Neural progenitor cell (in vitro differentiated cells): ENCODE measurements around the gene RPP25. TPM values are rescaled to one million over a fixed set of nuclear protein-coding genes. Genes with fewer than 3 reads are reported as not detected.

Experiments
- DNase-seq: peaks from one replicate; pipeline ENCODE4 v3.0.0-alpha.2; 2016; ENCODE audit warnings: low spot score
- H2AFZ ChIP-seq: fragments of 200-600 bp; sonication (generic); replicated peaks from 2 replicates; pipeline ENCODE4 v1.6.1; 2016; ENCODE audit warnings: antibody characterized with exemption
- H3F3A ChIP-seq: fragments of 200-600 bp; sonication (generic); 2 replicates; pipeline ENCODE4 v1.6.1; 2016; ENCODE audit warnings: antibody characterized with exemption, low read depth
- H3K27ac ChIP-seq: fragments of 200-600 bp; sonication (generic); 2 replicates; pipeline ENCODE4 v1.5.1; 2016; ENCODE audit warnings: mild to moderate bottlenecking
- H3K27me3 ChIP-seq: fragments of 200-600 bp; sonication (generic); 2 replicates; pipeline ENCODE4 v1.6.1; 2016; ENCODE audit warnings: mild to moderate bottlenecking, moderate library complexity
- H3K36me3 ChIP-seq: fragments of 200-600 bp; sonication (generic); 2 replicates; pipeline ENCODE4 v1.5.1; 2016
- H3K4me1 ChIP-seq: fragments of 200-600 bp; sonication (generic); 2 replicates; pipeline ENCODE4 v1.6.1; 2016; ENCODE audit warnings: mixed run types
- H3K4me2 ChIP-seq: fragments of 200-600 bp; sonication (generic); 2 replicates; pipeline ENCODE4 v1.6.1; 2016
- H3K4me3 ChIP-seq: fragments of 200-600 bp; sonication (generic); 2 replicates; pipeline ENCODE4 v1.5.1; 2016
- H3K79me2 ChIP-seq: fragments of 200-600 bp; sonication (generic); 2 replicates; pipeline ENCODE4 v1.6.1; 2016; ENCODE audit warnings: low read depth
- H3K9ac ChIP-seq: fragments of 200-600 bp; sonication (generic); 2 replicates; pipeline ENCODE4 v1.6.1; 2016
- H3K9me3 ChIP-seq: fragments of 200-600 bp; sonication (generic); 2 replicates; pipeline ENCODE4 v1.5.1; 2016; ENCODE audit warnings: low read depth
- H4K20me1 ChIP-seq: fragments of 200-600 bp; sonication (generic); 2 replicates; pipeline ENCODE4 v1.6.1; 2016; ENCODE audit warnings: low read depth
- H3K27ac Mint-ChIP-seq: 3 replicates; pipeline ENCODE4 v1.8.0; 2021; ENCODE audit warnings: mixed read lengths
- H3K27me3 Mint-ChIP-seq: 2 replicates; pipeline ENCODE4 v1.8.0; 2022; ENCODE audit warnings: low read depth, mild to moderate bottlenecking, inconsistent platforms, moderate library complexity, mixed read lengths; ENCODE audit not compliant: insufficient read depth
- H3K36me3 Mint-ChIP-seq: 3 replicates; pipeline ENCODE4 v1.8.0; 2021; ENCODE audit warnings: mixed read lengths
- H3K4me1 Mint-ChIP-seq: 3 replicates; pipeline ENCODE4 v1.8.0; 2021; ENCODE audit warnings: mixed read lengths
- H3K4me3 Mint-ChIP-seq: 3 replicates; pipeline ENCODE4 v1.8.0; 2021; ENCODE audit warnings: mild to moderate bottlenecking, moderate library complexity, mixed read lengths
- H3K9me3 Mint-ChIP-seq: 3 replicates; pipeline ENCODE4 v1.8.0; 2020; ENCODE audit warnings: mixed read lengths
- CTCF ChIP-seq: fragments of 200-600 bp; sonication (generic); IDR thresholded peaks from 2 replicates; pipeline ENCODE4 v1.5.1; 2017; ENCODE audit warnings: antibody characterized with exemption, mild to moderate bottlenecking
- EZH2 ChIP-seq: fragments of 200-600 bp; sonication (generic); IDR thresholded peaks from 2 replicates; pipeline ENCODE4 v1.6.1; 2017; ENCODE audit warnings: antibody characterized with exemption, mild to moderate bottlenecking, moderate library complexity
- EZH2phosphoT487 ChIP-seq: fragments of 200-600 bp; sonication (generic); IDR thresholded peaks from 2 replicates; pipeline ENCODE4 v1.6.1; 2017; ENCODE audit warnings: antibody characterized with exemption
- total RNA-seq: library from RNA; depleted of rRNA; stranded (reverse); fragments of >200 nt; gene quantifications from 2 replicates; pipeline ENCODE4 v1.2.3, GENCODE V29; 2015; ENCODE audit warnings: low replicate concordance

The RPP25 gene
- total RNA-seq, 1 donor from 2014 or later = 2.5 TPM

GRCh38 chr15:74950078-74950908 is 6.3 kb downstream of the RPP25 start:
- no peaks in the 10 kb centered on the region for H3K36me3 ChIP-seq
- no peak overlapping the region for H3K4me2 ChIP-seq
- H3K4me1 ChIP-seq = peaks cover 10% of the 10 kb centered on the region
- peaks cover 2% of the 10 kb centered on the region for H4K20me1 ChIP-seq
- peaks cover 10% of the 10 kb centered on the region for H3F3A ChIP-seq
- peak overlapping the region; percentile 36 for H2AFZ ChIP-seq
- H3K79me2 ChIP-seq = no peaks in the 10 kb centered on the region
- DNase-seq = peak; percentile 81
- H3K36me3 Mint-ChIP-seq = no peaks in the 10 kb centered on the region
- H3K27ac ChIP-seq = no peak overlapping the region
- no peak for TF ChIP-seq EZH2phosphoT487
- TF ChIP-seq CTCF = peak; percentile 99
- H3K4me1 Mint-ChIP-seq = peaks cover 18% of the 10 kb centered on the region
- no peaks in the 10 kb centered on the region for H3K9me3 Mint-ChIP-seq
- H3K9me3 ChIP-seq = no peaks in the 10 kb centered on the region
- peaks cover 8% of the 10 kb centered on the region for H3K27me3 ChIP-seq
- no peak overlapping the region for H3K4me3 ChIP-seq
- H3K27ac Mint-ChIP-seq = peak overlapping the region; percentile 3
- H3K27me3 Mint-ChIP-seq = peaks cover 4% of the 10 kb centered on the region
- H3K9ac ChIP-seq = no peak overlapping the region
- H3K4me3 Mint-ChIP-seq = peak overlapping the region; percentile 1

- H2AFZ ChIP-seq = peak within 1 kb of the TSS; percentile 77
- H3F3A ChIP-seq = peaks cover 19% of the 10 kb centered on the region
- Mint-ChIP-seq H3K36me3 (peaks cover 5% of the 10 kb centered on the region), H3K9me3 (no peaks in the 10 kb centered on the region), H3K27ac (peak within 1 kb of the TSS; percentile 23), H3K4me1 (peaks cover 11% of the 10 kb centered on the region), H3K4me3 (peak within 1 kb of the TSS; percentile 95), H3K27me3 (peaks cover 5% of the 10 kb centered on the region)
- no peaks in the 10 kb centered on the region for H3K36me3 ChIP-seq
- no peaks in the 10 kb centered on the region for H3K9me3 ChIP-seq
- peaks cover 39% of the 10 kb centered on the region for H4K20me1 ChIP-seq
- no peaks in the 10 kb centered on the region for H3K27me3 ChIP-seq
- H3K27ac ChIP-seq = peak within 1 kb of the TSS; percentile 88
- H3K9ac ChIP-seq = peak within 1 kb of the TSS; percentile 56
- no peak for TF ChIP-seq EZH2
- TF ChIP-seq CTCF = no peak
- TF ChIP-seq EZH2phosphoT487 = no peak
- H3K4me3 ChIP-seq = peak within 1 kb of the TSS; percentile 85
- peak; percentile 96 for DNase-seq
- H3K4me2 ChIP-seq = peak within 1 kb of the TSS; percentile 96
- H3K79me2 ChIP-seq = peaks cover 48% of the 10 kb centered on the region
- H3K4me1 ChIP-seq = peaks cover 4% of the 10 kb centered on the region
Observed at GRCh38 chr15:74937590-74938371, 18.8 kb downstream of the RPP25 start, which contains the start of gene COX5A. COX5A (minus strand) TSS chr15:74938073; CDS start chr15:74938014, 59 bp downstream.

- Histone ChIP-seq H3K27ac (peak overlapping the region; percentile 88), H3K79me2 (peaks cover 53% of the 10 kb centered on the region), H3K9me3 (no peaks in the 10 kb centered on the region), H3K27me3 (no peaks in the 10 kb centered on the region), H2AFZ (peak overlapping the region; percentile 77), H3K4me2 (peak overlapping the region; percentile 96), H3K4me3 (peak overlapping the region; percentile 85), H3F3A (peaks cover 19% of the 10 kb centered on the region), H3K4me1 (peaks cover 4% of the 10 kb centered on the region), H3K36me3 (no peaks in the 10 kb centered on the region), H3K9ac (peak overlapping the region; percentile 56), H4K20me1 (peaks cover 42% of the 10 kb centered on the region)
- H3K9me3 Mint-ChIP-seq = no peaks in the 10 kb centered on the region
- DNase-seq = no peak
- TF ChIP-seq EZH2 (no peak), EZH2phosphoT487 (no peak), CTCF (no peak)
- H3K27me3 Mint-ChIP-seq = peaks cover 4% of the 10 kb centered on the region
- peaks cover 5% of the 10 kb centered on the region for H3K36me3 Mint-ChIP-seq
- peaks cover 11% of the 10 kb centered on the region for H3K4me1 Mint-ChIP-seq
- H3K27ac Mint-ChIP-seq = peak overlapping the region; percentile 23
- peak overlapping the region; percentile 95 for H3K4me3 Mint-ChIP-seq
Observed at GRCh38 chr15:74937272-74937589, 19.3 kb downstream of the RPP25 start.
